Glutamatergic neuron (in vitro differentiated cells): ENCODE results near the gene SYN1. TPM values are rescaled to one million over a fixed set of nuclear protein-coding genes. Genes with fewer than 3 reads are reported as not detected.

Experiments used
- DNase-seq: peaks from one replicate; pipeline ENCODE4 v3.0.0; 2022
- H3K27ac Mint-ChIP-seq: one replicate; pipeline ENCODE4 v1.8.0; 2020; ENCODE audit warnings: mild to moderate bottlenecking, mixed read lengths, inconsistent platforms; ENCODE audit not compliant: unreplicated experiment
- H3K27me3 Mint-ChIP-seq: one replicate; pipeline ENCODE4 v1.8.0; 2020; ENCODE audit warnings: mild to moderate bottlenecking, moderate library complexity, mixed read lengths, inconsistent platforms; ENCODE audit not compliant: unreplicated experiment
- H3K36me3 Mint-ChIP-seq: one replicate; pipeline ENCODE4 v1.8.0; 2020; ENCODE audit warnings: mild to moderate bottlenecking, mixed read lengths, inconsistent platforms; ENCODE audit not compliant: unreplicated experiment
- H3K4me1 Mint-ChIP-seq: one replicate; pipeline ENCODE4 v1.8.0; 2020; ENCODE audit warnings: mild to moderate bottlenecking, low read depth, mixed read lengths, inconsistent platforms; ENCODE audit not compliant: unreplicated experiment
- H3K4me3 Mint-ChIP-seq: one replicate; pipeline ENCODE4 v1.8.0; 2020; ENCODE audit warnings: mild to moderate bottlenecking, mixed read lengths, inconsistent platforms; ENCODE audit not compliant: unreplicated experiment
- H3K9me3 Mint-ChIP-seq: one replicate; pipeline ENCODE4 v1.8.0; 2020; ENCODE audit warnings: mild to moderate bottlenecking, moderate library complexity, mixed read lengths, inconsistent platforms; ENCODE audit not compliant: unreplicated experiment
- CTCF ChIP-seq: fragments of 200-600 bp; sonication (generic); IDR thresholded peaks from one replicate; pipeline ENCODE4 v1.5.0; 2021; ENCODE audit not compliant: partially characterized antibody, unreplicated experiment
- total RNA-seq: library from RNA; stranded (reverse); fragmentation: NEBNext Ultra II Directional; extraction: Animal tissue kit (Norgen Biotek cat#: 25700); gene quantifications from one replicate; pipeline ENCODE4 v1.2.1, GENCODE V29; 2021; ENCODE audit not compliant: unreplicated experiment

Gene SYN1
- total RNA-seq, 1 donor from 2014 or later, result 34.2 TPM

- peak within 1 kb of the TSS; percentile 91 for H3K4me3 Mint-ChIP-seq
- TF ChIP-seq CTCF, result no peak
- peak within 1 kb of the TSS; percentile 33 for H3K27ac Mint-ChIP-seq
- peaks cover 7% of the 10 kb centered on the region for H3K4me1 Mint-ChIP-seq
- peaks cover 2% of the 10 kb centered on the region for H3K9me3 Mint-ChIP-seq
- peak; percentile 88 for DNase-seq
- no peaks in the 10 kb centered on the region for H3K36me3 Mint-ChIP-seq
- H3K27me3 Mint-ChIP-seq, result peaks cover 1% of the 10 kb centered on the region
These were observed 30.7 kb upstream of the SYN1 start, which contains the start of gene ELK1 for GRCh38 chrX:47650164-47651042. ELK1 (minus strand) TSS chrX:47650563; CDS start chrX:47641441, 9,122 bp downstream.

DNA sequence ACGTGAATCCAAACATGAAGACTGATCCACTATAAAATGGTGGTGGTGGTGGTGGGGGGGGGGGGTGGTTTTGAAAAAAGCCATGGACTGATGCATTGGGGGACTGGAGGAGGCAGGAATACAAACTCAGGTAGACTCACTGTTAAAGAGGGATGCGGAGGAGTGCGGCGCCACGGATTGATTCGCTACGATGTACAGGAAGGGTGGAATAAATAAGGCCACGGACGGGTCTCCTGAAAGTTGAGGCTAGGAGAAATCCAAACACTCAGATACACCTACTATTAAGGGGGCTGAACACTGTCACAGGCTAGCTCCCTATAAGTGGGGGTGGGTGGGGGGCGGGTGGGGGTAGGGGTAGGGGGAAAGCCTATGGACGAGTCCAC lies 30.1 kb upstream of the SYN1 start:
- Mint-ChIP-seq H3K9me3 (peaks cover 2% of the 10 kb centered on the region), H3K27me3 (peaks cover 1% of the 10 kb centered on the region), H3K4me1 (peaks cover 8% of the 10 kb centered on the region), H3K36me3 (no peaks in the 10 kb centered on the region), H3K27ac (no peak overlapping the region), H3K4me3 (peak overlapping the region; percentile 85)
- no peak for DNase-seq
- no peak for TF ChIP-seq CTCF

DNA sequence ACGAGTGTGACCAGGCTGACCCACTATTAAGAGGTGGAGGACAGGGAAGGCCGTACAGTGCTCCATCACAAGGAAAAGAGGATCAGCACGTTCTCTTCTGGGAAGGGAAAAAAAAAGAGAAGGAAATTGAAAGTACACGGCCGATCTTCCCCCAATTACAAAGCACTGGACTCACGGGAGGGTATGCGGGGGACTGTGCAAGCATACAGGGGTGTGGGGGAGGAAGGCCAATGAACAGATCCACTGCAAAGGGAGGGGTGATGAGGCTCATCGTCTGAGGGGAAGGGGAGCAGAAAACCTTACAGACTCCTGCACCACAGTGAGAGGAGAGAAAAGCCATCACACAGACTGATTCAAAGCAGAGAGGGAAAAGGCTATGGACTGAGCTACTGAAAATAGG lies 29.6 kb upstream of the SYN1 start:
- DNase-seq, result no peak
- no peak for TF ChIP-seq CTCF
- Mint-ChIP-seq H3K27me3 (peaks cover 1% of the 10 kb centered on the region), H3K9me3 (peaks cover 2% of the 10 kb centered on the region), H3K4me3 (peak overlapping the region; percentile 85), H3K27ac (no peak overlapping the region), H3K4me1 (peaks cover 13% of the 10 kb centered on the region), H3K36me3 (no peaks in the 10 kb centered on the region)

- peaks cover 1% of the 10 kb centered on the region for H3K27me3 Mint-ChIP-seq
- no peak for TF ChIP-seq CTCF
- no peak overlapping the region for H3K4me3 Mint-ChIP-seq
- peak overlapping the region; percentile 28 for H3K27ac Mint-ChIP-seq
- DNase-seq, result no peak
- peaks cover 1% of the 10 kb centered on the region for H3K9me3 Mint-ChIP-seq
- no peaks in the 10 kb centered on the region for H3K36me3 Mint-ChIP-seq
- peaks cover 14% of the 10 kb centered on the region for H3K4me1 Mint-ChIP-seq
These were observed 28.7 kb upstream of the SYN1 start for GRCh38 chrX:47648376-47648775.

- no peak for TF ChIP-seq CTCF
- Mint-ChIP-seq H3K4me3 (no peak overlapping the region), H3K27me3 (peaks cover 1% of the 10 kb centered on the region), H3K36me3 (no peaks in the 10 kb centered on the region), H3K9me3 (no peaks in the 10 kb centered on the region), H3K27ac (no peak overlapping the region), H3K4me1 (peaks cover 14% of the 10 kb centered on the region)
- DNase-seq, result no peak
These were observed 27.0 kb upstream of the SYN1 start for GRCh38 chrX:47646636-47647035.
